PC-3 (cell line): ENCODE data around the gene AGRN.

Source experiments
- CTCF ChIP-seq: fragments of 300-600 bp; sonication (generic); conservative IDR thresholded peaks from 2 replicates; pipeline ENCODE4 v1.5.1; 2017; ENCODE audit warnings: antibody characterized with exemption, low read depth, mild to moderate bottlenecking, low read length
- EZH2 ChIP-seq: fragments of 300-600 bp; sonication (generic); IDR thresholded peaks from one replicate; pipeline ENCODE4 v1.6.1; 2017; ENCODE audit warnings: antibody characterized with exemption, mild to moderate bottlenecking, low read length; ENCODE audit not compliant: unreplicated experiment
- EZH2phosphoT487 ChIP-seq: fragments of 300-600 bp; sonication (generic); IDR thresholded peaks from 2 replicates; pipeline ENCODE4 v1.6.1; 2018; ENCODE audit warnings: mild to moderate bottlenecking, antibody characterized with exemption, low read length, borderline replicate concordance

DNA sequence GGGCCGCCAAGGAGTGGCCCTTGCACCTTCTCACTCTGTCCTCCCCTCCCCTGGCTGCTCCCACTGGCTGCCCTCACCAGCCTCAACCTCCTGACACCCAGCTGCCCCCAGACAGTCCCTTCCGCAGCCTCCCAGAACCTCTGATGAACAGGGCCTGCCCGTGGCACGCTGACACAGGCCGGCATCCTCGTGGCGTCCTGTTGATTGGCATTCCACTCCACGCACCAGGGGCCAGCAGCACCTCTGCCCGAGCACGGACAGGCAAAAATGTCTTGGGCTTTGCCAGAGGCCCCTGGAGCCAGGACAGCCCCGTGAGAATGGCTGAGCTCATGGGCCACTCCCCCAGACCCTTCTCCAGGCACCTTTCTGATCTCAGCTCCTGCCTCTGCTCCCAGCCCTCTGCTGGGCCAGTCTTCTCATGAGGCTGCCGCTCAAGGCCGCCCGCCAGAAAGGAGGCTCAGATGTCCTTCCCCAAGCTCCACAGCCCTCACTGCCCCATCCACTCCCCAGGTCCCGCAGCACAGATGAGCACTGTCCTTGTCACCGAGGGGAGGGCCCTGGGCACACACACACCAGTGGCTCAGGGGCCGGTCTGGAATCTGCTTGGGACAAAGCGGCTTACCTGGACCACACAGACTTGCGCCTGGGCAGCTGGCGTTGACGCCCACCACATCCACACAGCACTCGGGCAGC lies 70.0 kb downstream of the AGRN start:
- no peak for TF ChIP-seq CTCF
- no peak for TF ChIP-seq EZH2phosphoT487
- TF ChIP-seq EZH2: no peak
